VCaP (cell line): ENCODE results near the gene HAT1.
A peak's percentile ranks its signal among the peaks of the same experiment; 100 is the strongest.
"Not testable (repeated sequence)": the region's sequence is repeated elsewhere in the genome, so short reads cannot be mapped to it uniquely, and the experiment has no call there.

Experiments
- H3K27ac ChIP-seq: fragments of 450-650 bp; 2 replicates; pipeline ENCODE4 v1.5.1; 2017
- TF ChIP-seq, protein P1 (sequence below): fragments of 450-650 bp; conservative IDR thresholded peaks from 2 replicates; pipeline ENCODE4 v1.5.1; 2017; ENCODE audit warnings: mild to moderate bottlenecking, moderate library complexity

Gene HAT1

DNA sequence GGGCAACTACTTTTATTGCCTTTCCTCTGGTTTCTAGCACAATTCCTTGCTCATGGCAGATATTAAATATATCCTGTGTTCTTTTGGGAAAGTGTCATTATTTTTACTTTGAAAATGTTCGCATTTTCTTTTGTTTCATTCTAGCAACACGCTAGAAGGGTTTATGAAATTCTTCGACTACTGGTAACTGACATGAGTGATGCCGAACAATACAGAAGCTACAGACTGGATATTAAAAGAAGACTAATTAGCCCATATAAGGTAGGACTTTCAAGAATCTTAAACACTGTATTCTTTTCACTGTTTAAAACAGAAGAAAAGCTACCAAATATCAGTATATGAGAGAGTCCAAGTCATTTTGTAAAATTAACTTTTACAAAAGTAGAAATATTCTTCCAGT lies 56.8 kb downstream of the HAT1 start:
- no peak overlapping the region for H3K27ac ChIP-seq
- TF ChIP-seq, protein P1, sequence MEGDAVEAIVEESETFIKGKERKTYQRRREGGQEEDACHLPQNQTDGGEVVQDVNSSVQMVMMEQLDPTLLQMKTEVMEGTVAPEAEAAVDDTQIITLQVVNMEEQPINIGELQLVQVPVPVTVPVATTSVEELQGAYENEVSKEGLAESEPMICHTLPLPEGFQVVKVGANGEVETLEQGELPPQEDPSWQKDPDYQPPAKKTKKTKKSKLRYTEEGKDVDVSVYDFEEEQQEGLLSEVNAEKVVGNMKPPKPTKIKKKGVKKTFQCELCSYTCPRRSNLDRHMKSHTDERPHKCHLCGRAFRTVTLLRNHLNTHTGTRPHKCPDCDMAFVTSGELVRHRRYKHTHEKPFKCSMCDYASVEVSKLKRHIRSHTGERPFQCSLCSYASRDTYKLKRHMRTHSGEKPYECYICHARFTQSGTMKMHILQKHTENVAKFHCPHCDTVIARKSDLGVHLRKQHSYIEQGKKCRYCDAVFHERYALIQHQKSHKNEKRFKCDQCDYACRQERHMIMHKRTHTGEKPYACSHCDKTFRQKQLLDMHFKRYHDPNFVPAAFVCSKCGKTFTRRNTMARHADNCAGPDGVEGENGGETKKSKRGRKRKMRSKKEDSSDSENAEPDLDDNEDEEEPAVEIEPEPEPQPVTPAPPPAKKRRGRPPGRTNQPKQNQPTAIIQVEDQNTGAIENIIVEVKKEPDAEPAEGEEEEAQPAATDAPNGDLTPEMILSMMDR: no peak

DNA sequence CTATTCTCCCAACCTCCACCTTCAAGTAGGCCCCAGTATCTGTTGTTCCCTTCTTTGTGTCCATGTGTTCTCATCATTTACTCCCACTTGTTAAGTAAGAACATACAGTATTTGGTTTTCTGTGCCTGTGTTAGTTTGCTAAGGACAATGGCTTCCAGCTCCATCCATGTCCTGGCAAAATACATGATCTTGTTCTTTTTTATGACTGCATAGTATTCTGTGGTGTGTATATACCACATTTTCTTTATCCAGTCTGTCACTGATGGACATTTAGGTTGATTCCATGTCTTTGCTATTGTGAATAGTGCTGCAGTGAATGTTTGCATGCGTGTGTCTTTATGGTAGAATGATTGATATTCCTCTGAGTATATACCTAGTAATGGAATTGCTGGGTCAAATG lies 61.7 kb downstream of the HAT1 start:
- H3K27ac ChIP-seq: not testable (repeated sequence)

DNA sequence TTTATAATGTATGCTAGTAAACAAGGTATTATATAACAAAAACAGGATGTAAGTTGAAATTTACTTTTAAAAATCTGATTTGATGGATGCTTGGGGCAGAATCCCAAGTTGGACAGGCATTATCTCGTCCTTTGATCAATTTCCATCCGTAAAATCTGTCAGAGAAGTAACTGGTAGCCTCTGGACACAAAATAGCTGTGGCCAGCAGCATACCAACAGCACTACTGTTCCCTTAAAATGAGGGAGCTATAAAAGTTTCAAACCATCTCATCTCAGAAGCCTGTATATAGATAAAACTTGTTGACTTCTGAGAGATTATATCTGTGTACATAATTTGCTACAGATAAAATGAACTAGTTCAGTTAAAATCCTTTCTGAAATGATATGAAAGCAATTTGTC lies 62.8 kb downstream of the HAT1 start:
- TF ChIP-seq, protein P1: no peak

DNA sequence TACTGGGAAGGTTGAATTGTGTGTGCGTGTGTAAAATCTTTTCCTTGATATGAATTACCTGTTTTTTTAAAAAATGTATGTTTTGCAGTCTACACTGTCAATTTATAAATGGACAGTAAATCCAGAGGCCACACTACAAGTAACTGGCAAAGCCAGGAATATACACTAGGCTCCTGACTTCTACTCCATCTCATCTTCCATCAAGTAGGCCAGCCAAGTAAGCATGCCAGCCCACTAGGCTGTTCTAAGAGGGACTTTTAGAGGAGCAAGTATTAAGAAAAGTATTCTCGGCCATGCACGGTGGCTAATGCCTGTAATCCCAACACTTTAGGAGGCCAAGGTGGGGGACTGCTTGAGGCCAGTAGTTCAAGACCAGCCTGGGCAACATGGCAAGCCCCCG lies 64.5 kb downstream of the HAT1 start:
- TF ChIP-seq, protein P1: no peak
- no peak overlapping the region for H3K27ac ChIP-seq

More for the DNA sequence above, 62.8 kb downstream of the HAT1 start:
- H3K27ac ChIP-seq: peak overlapping the region; percentile 5; the same call in 1 of the 2 replicates

DNA sequence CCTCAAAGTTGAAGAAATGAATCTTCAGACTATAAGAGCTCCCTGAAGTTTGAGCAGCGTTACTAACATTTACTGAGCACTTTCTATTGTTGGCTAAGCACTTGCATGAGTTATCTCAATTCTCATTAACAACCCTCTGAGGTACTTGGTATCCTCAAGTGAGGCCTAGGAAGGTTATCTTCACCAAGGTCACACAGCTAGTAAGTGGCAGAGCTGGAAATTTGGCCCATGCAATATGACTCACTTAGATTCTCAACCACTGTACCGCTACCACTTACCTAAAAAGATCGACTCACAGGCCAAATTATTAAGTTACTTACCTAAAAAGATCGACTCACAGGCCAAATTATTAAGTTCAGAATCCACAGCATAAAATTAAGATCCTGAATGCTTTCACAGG lies 68.8 kb downstream of the HAT1 start:
- TF ChIP-seq, protein P1: no peak
- no peak overlapping the region for H3K27ac ChIP-seq

DNA sequence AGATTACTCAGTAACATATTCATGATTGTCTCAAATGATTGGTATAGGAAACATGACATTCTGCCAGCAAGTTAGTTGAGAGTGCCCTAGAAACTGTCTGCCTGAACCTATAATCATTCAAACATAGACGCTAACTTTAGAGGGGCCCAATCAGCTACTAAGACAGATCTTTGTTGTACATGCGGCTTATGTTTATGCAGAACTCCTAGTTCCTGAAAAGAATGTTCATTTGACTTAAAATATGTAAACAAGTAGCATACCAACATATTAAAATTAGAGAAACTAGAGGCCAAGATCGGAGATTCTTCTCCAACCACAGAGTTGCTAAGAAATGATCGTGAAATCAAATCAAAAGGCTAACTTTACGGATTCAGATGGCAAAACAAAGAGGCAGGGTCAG lies 73.3 kb downstream of the HAT1 start:
- no peak overlapping the region for H3K27ac ChIP-seq
- TF ChIP-seq, protein P1: no peak

DNA sequence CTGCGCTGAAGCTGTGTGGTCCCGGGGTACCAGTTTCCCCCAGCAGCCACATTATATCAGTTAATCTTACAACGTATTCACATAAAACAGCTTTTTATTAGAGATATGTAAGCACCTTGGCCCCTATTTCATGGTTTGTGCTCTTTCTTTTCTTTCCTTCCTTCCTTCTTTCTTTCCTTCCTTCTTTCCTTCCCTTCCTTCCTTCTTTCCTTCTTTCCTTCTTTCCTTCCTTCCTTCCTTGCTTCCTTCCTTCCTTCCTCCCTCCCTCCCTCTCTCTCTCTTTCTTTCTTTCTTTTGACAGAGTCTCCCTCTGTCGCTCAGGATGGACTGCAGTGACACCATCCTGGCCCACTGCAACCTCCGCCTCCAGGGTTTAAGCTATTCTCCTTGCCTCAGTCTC lies 73.8 kb downstream of the HAT1 start:
- H3K27ac ChIP-seq: no peak overlapping the region
- TF ChIP-seq, protein P1: no peak

DNA sequence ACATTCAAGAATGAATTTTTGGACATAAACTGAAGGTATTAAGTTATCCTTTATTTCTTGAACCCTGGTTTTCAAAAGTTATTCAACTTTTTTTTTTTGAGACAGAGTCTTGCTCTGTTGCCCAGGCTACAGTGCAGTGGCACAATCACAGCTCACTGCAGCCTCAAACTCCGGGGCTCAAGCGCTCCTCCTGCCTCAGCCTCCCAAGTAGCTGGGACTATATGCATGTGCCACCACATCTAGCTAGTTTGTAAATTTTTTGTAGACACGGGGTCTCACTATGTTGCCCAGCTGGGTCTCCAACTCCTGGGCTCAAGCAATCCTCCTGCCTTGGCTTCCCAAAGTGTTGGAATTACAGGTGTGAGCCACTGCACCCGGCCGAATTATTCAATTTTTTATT lies 74.8 kb downstream of the HAT1 start:
- not testable (repeated sequence) for H3K27ac ChIP-seq

DNA sequence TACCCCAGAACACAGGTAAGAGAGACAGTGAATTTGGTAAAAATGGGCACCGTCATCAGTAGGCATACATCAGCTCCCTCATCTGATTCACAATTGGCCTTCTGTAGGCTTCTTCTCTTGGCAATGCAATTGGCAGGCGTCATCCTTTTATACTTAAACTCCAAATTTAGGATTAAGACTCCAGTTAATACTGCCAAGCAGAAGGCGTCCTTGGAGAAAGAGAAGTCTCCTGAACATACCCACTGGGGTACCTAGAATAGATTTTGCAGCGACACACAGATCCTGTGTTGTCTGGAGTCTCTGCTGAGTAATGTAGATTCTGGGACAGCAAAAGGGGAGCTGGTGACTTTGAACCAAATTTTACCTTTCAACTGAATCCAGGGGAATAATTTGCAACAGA lies 76.9 kb downstream of the HAT1 start:
- TF ChIP-seq, protein P1: no peak
- H3K27ac ChIP-seq: peak overlapping the region; percentile 85
